Lower lobe of right lung (tissue), 2 donors: ENCODE results near the gene TXN. TPM values are rescaled to one million over a fixed set of nuclear protein-coding genes. Genes with fewer than 3 reads are reported as not detected.
A peak's percentile ranks its signal among the peaks of the same experiment; 100 is the strongest.
"Not testable (repeated sequence)": the region's sequence is repeated elsewhere in the genome, so short reads cannot be mapped to it uniquely, and the experiment has no call there.

ENCODE experiments used
- ATAC-seq, 2 donors: fragments of 200-7000 bp; cut with Tn5 transposase; one replicate each; pipeline ENCODE4 v1.9.1; 2020 to 2022; ENCODE audit warnings: mild to moderate bottlenecking in 2 of 2, moderate library complexity in 2 of 2
- DNase-seq: peaks from one replicate; pipeline ENCODE4 v3.0.0-alpha.2; 2020
- H3K27ac ChIP-seq: fragments of 200-600 bp; one replicate; pipeline ENCODE4 v1.8.0; 2022
- H3K27me3 ChIP-seq: fragments of 200-600 bp; one replicate; pipeline ENCODE4 v1.8.0; 2022; ENCODE audit warnings: low read depth
- H3K36me3 ChIP-seq: fragments of 200-600 bp; one replicate; pipeline ENCODE4 v1.8.0; 2022; ENCODE audit warnings: mild to moderate bottlenecking
- H3K4me1 ChIP-seq: fragments of 200-600 bp; one replicate; pipeline ENCODE4 v1.8.0; 2022
- H3K4me3 ChIP-seq: fragments of 200-600 bp; one replicate; pipeline ENCODE4 v1.8.0; 2022; ENCODE audit warnings: mild to moderate bottlenecking
- H3K9me3 ChIP-seq: fragments of 200-600 bp; one replicate; pipeline ENCODE4 v1.8.0; 2022
- intact Hi-C: fragments of 100-400 bp; cut with DNase I; formaldehyde crosslinking; loops from one replicate; pipeline ENCODE4 v1.11.0; 2022
- total RNA-seq: library from RNA; stranded (reverse); fragmentation: NEBNext Ultra II Directional; extraction: Animal tissue kit (Norgen Biotek cat#: 25700); gene quantifications from one replicate; pipeline ENCODE4 v1.2.1, GENCODE V29; 2021
- TF ChIP-seq, protein P1 (sequence below): fragments of 200-600 bp; IDR thresholded peaks from one replicate; pipeline ENCODE4 v1.8.0; 2022; ENCODE audit warnings: antibody characterized with exemption, mild to moderate bottlenecking
- donor health status: DM: no; HTN: yes; CAD: no; lungs with severe emphysema.

Gene TXN
- total RNA-seq, 1 donor from 2014 or later = 170 TPM

- intact Hi-C loops = no loop called here
- TF ChIP-seq, protein P1, sequence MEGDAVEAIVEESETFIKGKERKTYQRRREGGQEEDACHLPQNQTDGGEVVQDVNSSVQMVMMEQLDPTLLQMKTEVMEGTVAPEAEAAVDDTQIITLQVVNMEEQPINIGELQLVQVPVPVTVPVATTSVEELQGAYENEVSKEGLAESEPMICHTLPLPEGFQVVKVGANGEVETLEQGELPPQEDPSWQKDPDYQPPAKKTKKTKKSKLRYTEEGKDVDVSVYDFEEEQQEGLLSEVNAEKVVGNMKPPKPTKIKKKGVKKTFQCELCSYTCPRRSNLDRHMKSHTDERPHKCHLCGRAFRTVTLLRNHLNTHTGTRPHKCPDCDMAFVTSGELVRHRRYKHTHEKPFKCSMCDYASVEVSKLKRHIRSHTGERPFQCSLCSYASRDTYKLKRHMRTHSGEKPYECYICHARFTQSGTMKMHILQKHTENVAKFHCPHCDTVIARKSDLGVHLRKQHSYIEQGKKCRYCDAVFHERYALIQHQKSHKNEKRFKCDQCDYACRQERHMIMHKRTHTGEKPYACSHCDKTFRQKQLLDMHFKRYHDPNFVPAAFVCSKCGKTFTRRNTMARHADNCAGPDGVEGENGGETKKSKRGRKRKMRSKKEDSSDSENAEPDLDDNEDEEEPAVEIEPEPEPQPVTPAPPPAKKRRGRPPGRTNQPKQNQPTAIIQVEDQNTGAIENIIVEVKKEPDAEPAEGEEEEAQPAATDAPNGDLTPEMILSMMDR = peak; percentile 25
- no peaks in the 10 kb centered on the region for H3K27me3 ChIP-seq
- H3K27ac ChIP-seq = no peak overlapping the region
- ATAC-seq = no peak
- no peaks in the 10 kb centered on the region for H3K36me3 ChIP-seq
- no peaks in the 10 kb centered on the region for H3K9me3 ChIP-seq
- H3K4me3 ChIP-seq = no peak overlapping the region
- DNase-seq = no peak
- H3K4me1 ChIP-seq = peaks cover 25% of the 10 kb centered on the region
Observed at GRCh38 chr9:110197330-110198187, 58.7 kb downstream of the TXN start.

DNA sequence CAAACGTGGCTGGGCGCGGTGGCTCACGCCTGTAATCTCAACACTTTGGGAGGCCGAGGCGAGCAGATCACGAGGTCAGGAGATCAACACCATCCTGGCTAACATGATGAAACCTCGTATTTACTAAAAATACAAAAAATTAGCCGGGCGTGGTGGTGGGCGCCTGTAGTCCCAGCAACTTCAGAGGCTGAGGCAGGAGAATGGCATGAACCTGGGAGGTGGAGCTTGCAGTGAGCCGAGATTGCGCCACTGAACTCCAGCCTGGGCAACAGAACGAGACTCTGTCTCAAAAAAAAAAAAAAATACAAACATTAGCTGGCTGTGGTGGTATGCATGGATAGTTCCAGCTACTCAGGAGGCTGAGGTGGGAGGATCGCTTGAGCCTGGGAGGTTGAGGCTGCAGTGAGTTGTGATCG, 60.2 kb downstream of the TXN start:
- H3K36me3 ChIP-seq, intact Hi-C loops, H3K27ac ChIP-seq: not testable (repeated sequence)

More for the DNA sequence above, 60.2 kb downstream of the TXN start:
- not testable (repeated sequence) for H3K4me3 ChIP-seq, H3K27me3 ChIP-seq, DNase-seq, H3K9me3 ChIP-seq
- ATAC-seq = peak in 1 of 2 donors; percentile 5
- peaks cover 40% of the 10 kb centered on the region for H3K4me1 ChIP-seq

Other genes with a start within 250 kb of the TXN start
- 26.1 TPM for gene C9orf152, start 48.3 kb downstream of the TXN start, total RNA-seq
- gene TXNDC8, start 81.4 kb upstream of the TXN start, total RNA-seq = not detected